GM19099 (cell line): Measurements from ENCODE around the gene CCDC82.

ENCODE experiments used
- POLR2A ChIP-seq: IDR thresholded peaks from 3 replicates; pipeline ENCODE4 v1.6.1; 2011; ENCODE audit warnings: low read depth; ENCODE audit not compliant: insufficient read length; ENCODE audit errors: extremely low read depth

The CCDC82 gene

GRCh38 chr11:96322775-96323641 is 66.7 kb downstream of the CCDC82 start:
- TF ChIP-seq POLR2A: no peak

GRCh38 chr11:96321091-96321490 is 68.6 kb downstream of the CCDC82 start:
- no peak for TF ChIP-seq POLR2A

- TF ChIP-seq POLR2A: no peak
These were observed 69.6 kb downstream of the CCDC82 start for GRCh38 chr11:96319898-96320656.

GRCh38 chr11:96318850-96319249 is 70.9 kb downstream of the CCDC82 start:
- no peak for TF ChIP-seq POLR2A

GRCh38 chr11:96318399-96318798 is 71.3 kb downstream of the CCDC82 start:
- TF ChIP-seq POLR2A: no peak

GRCh38 chr11:96317985-96318384 is 71.7 kb downstream of the CCDC82 start:
- TF ChIP-seq POLR2A: no peak

- TF ChIP-seq POLR2A: no peak
These were observed 72.1 kb downstream of the CCDC82 start for GRCh38 chr11:96317571-96317970.

- TF ChIP-seq POLR2A: no peak
These were observed 72.8 kb downstream of the CCDC82 start for GRCh38 chr11:96316869-96317268.

GRCh38 chr11:96315476-96315875 is 74.2 kb downstream of the CCDC82 start:
- TF ChIP-seq POLR2A: no peak

- no peak for TF ChIP-seq POLR2A
These were observed 75.2 kb downstream of the CCDC82 start for GRCh38 chr11:96314326-96315020.

GRCh38 chr11:96313163-96313562 is 76.5 kb downstream of the CCDC82 start:
- no peak for TF ChIP-seq POLR2A

GRCh38 chr11:96311120-96311568 is 78.6 kb downstream of the CCDC82 start:
- no peak for TF ChIP-seq POLR2A

GRCh38 chr11:96310236-96310635 is 79.5 kb downstream of the CCDC82 start:
- TF ChIP-seq POLR2A: no peak

GRCh38 chr11:96309643-96310017 is 80.1 kb downstream of the CCDC82 start:
- no peak for TF ChIP-seq POLR2A

GRCh38 chr11:96309016-96309642 is 80.6 kb downstream of the CCDC82 start:
- TF ChIP-seq POLR2A: no peak
